Neuronal stem cell (in vitro differentiated cells): ENCODE data around the gene DIP2B.
A peak's percentile ranks its signal among the peaks of the same experiment; 100 is the strongest.

Experiments
- DNase-seq: peaks from one replicate; pipeline ENCODE4 v3.0.0-alpha.2; 2013; ENCODE audit warnings: low spot score
- H2AFZ ChIP-seq: one replicate; pipeline ENCODE4 v1.6.1; 2013; ENCODE audit warnings: mild to moderate bottlenecking, low read length, inconsistent platforms
- H2AK5ac ChIP-seq: 2 replicates; pipeline ENCODE4 v1.6.1; 2013; ENCODE audit warnings: low read depth, mild to moderate bottlenecking, inconsistent platforms, low read length, moderate library complexity, mixed read lengths
- H2BK120ac ChIP-seq: 2 replicates; pipeline ENCODE4 v1.6.1; 2013; ENCODE audit warnings: low read depth, mild to moderate bottlenecking, inconsistent platforms, low read length, moderate library complexity, mixed read lengths
- H2BK12ac ChIP-seq: one replicate; pipeline ENCODE4 v1.6.1; 2013; ENCODE audit warnings: low read length, inconsistent platforms
- H2BK15ac ChIP-seq: 2 replicates; pipeline ENCODE4 v1.6.1; 2013; ENCODE audit warnings: mild to moderate bottlenecking, low read length, inconsistent platforms, mixed read lengths
- H2BK5ac ChIP-seq: one replicate; pipeline ENCODE4 v1.6.1; 2013; ENCODE audit warnings: inconsistent platforms, mild to moderate bottlenecking, low read length, moderate library complexity
- H3K14ac ChIP-seq: one replicate; pipeline ENCODE4 v1.6.1; 2013; ENCODE audit warnings: low read length, inconsistent platforms
- H3K18ac ChIP-seq: 2 replicates; pipeline ENCODE4 v1.6.1; 2013; ENCODE audit warnings: low read length, inconsistent platforms
- H3K23ac ChIP-seq: 2 replicates; pipeline ENCODE4 v1.6.1; 2013; ENCODE audit warnings: low read depth, mild to moderate bottlenecking, mixed read lengths, low read length, inconsistent platforms; ENCODE audit not compliant: poor library complexity
- H3K27ac ChIP-seq: replicated peaks from 3 replicates; pipeline ENCODE4 v1.5.1; 2013; ENCODE audit warnings: low read length, inconsistent platforms
- H3K27me3 ChIP-seq, 3 experiments: 2 replicates each; pipeline ENCODE4 v1.6.1; 2013; ENCODE audit warnings: low read length in 3 of 3, mild to moderate bottlenecking in 2 of 3, inconsistent platforms in 1 of 3, low read depth in 1 of 3, mixed read lengths in 1 of 3, moderate library complexity in 1 of 3; ENCODE audit not compliant: control insufficient read depth in 3 of 3, insufficient read depth in 3 of 3
- H3K36me3 ChIP-seq, 2 donors: replicated peaks in 1 of 2; 2 replicates each; pipeline ENCODE4 v1.6.1; 2013; ENCODE audit warnings: low read length in 2 of 2; ENCODE audit not compliant: control insufficient read depth in 2 of 2, insufficient read depth in 2 of 2
- H3K4ac ChIP-seq: 2 replicates; pipeline ENCODE4 v1.6.1; 2013; ENCODE audit warnings: inconsistent platforms, mild to moderate bottlenecking, low read length, moderate library complexity
- H3K4me1 ChIP-seq, 2 donors: 1 replicate in 1 of 2; 2 replicates in 1 of 2; pipeline ENCODE4 v1.6.1; 2013; ENCODE audit warnings: low read length in 2 of 2, low read depth in 1 of 2; ENCODE audit not compliant: control insufficient read depth in 2 of 2, insufficient read depth in 1 of 2
- H3K4me2 ChIP-seq: one replicate; pipeline ENCODE4 v1.6.1; 2013; ENCODE audit warnings: mild to moderate bottlenecking, low read length, inconsistent platforms; ENCODE audit not compliant: insufficient read depth, poor library complexity, severe bottlenecking
- H3K4me3 ChIP-seq, 2 donors: 2 replicates each; pipeline ENCODE4 v1.5.1; 2013; ENCODE audit warnings: low read length in 2 of 2, mild to moderate bottlenecking in 2 of 2, inconsistent platforms in 1 of 2, moderate library complexity in 1 of 2
- H3K79me1 ChIP-seq: one replicate; pipeline ENCODE4 v1.6.1; 2013; ENCODE audit warnings: low read depth, mild to moderate bottlenecking, inconsistent platforms, low read length, moderate library complexity
- H3K9ac ChIP-seq: one replicate; pipeline ENCODE4 v1.6.1; 2013; ENCODE audit warnings: mild to moderate bottlenecking, low read depth, low read length, inconsistent platforms; ENCODE audit not compliant: poor library complexity
- H3K9me3 ChIP-seq, 2 donors: replicated peaks in 1 of 2; 2 replicates each; pipeline versions ENCODE3 to v1.6.1; 2013; ENCODE audit warnings: low read length in 2 of 2, mild to moderate bottlenecking in 2 of 2, inconsistent platforms in 1 of 2, low read depth in 1 of 2, mixed read lengths in 1 of 2, moderate library complexity in 1 of 2; ENCODE audit not compliant: control insufficient read depth in 2 of 2, insufficient read depth in 1 of 2
- H4K8ac ChIP-seq: one replicate; pipeline ENCODE4 v1.6.1; 2013; ENCODE audit warnings: low read depth, mild to moderate bottlenecking, inconsistent platforms, low read length, moderate library complexity
- H4K91ac ChIP-seq: one replicate; pipeline ENCODE4 v1.6.1; 2013; ENCODE audit warnings: low read length, low read depth, mild to moderate bottlenecking, inconsistent platforms; ENCODE audit not compliant: poor library complexity
- WGBS, 2 donors: extraction: QIAGEN DNeasy Blood & Tissue Kit; methylation state at CpG; one replicate each; pipeline ENCODE4 v1.1.7; 2013; ENCODE audit warnings: missing lambda C conversion rate in 2 of 2, mixed read lengths in 1 of 2; ENCODE audit not compliant: insufficient read length in 2 of 2, insufficient replicate concordance in 1 of 2; ENCODE audit errors: extremely low coverage in 2 of 2; 5-methylcytosine and 5-hydroxymethylcytosine counted together

Gene DIP2B

GRCh38 chr12:50725011-50725942 is 220.5 kb downstream of the DIP2B start:
- no peaks in the 10 kb centered on the region for H3K27me3 ChIP-seq
- WGBS, 2 donors, result 100% methylated on average over 1 of the region's 5 CpGs
- H3K14ac ChIP-seq, result no peak overlapping the region
- H3K9ac ChIP-seq, result no peak overlapping the region
- H3K4me1 ChIP-seq, result no peaks in the 10 kb centered on the region
- no peak overlapping the region for H3K4me2 ChIP-seq
- H2BK12ac ChIP-seq, result no peak overlapping the region
- H3K36me3 ChIP-seq, result peaks cover 35 to 96% of the 10 kb centered on the region in 2 donors
- no peak overlapping the region for H2AFZ ChIP-seq
- no peak overlapping the region for H3K18ac ChIP-seq
- no peaks in the 10 kb centered on the region for H3K9me3 ChIP-seq
- H2BK15ac ChIP-seq, result no peak overlapping the region
- no peak overlapping the region for H2AK5ac ChIP-seq
- H3K4me3 ChIP-seq, result peak overlapping the region in 1 of 2 donors; percentile 5
- DNase-seq, result no peak
- H3K27ac ChIP-seq, result no peak overlapping the region
- H2BK5ac ChIP-seq, result no peak overlapping the region
- no peak overlapping the region for H4K8ac ChIP-seq
- H3K23ac ChIP-seq, result no peak overlapping the region
- no peak overlapping the region for H3K4ac ChIP-seq
- no peak overlapping the region for H2BK120ac ChIP-seq
- no peak overlapping the region for H4K91ac ChIP-seq
- H3K79me1 ChIP-seq, result no peaks in the 10 kb centered on the region

- no peak overlapping the region for H2BK12ac ChIP-seq
- no CpG with 5 or more reads among the region's 2 CpGs for WGBS, 2 donors
Measured at GRCh38 chr12:50727466-50727865, 222.7 kb downstream of the DIP2B start.

DNA sequence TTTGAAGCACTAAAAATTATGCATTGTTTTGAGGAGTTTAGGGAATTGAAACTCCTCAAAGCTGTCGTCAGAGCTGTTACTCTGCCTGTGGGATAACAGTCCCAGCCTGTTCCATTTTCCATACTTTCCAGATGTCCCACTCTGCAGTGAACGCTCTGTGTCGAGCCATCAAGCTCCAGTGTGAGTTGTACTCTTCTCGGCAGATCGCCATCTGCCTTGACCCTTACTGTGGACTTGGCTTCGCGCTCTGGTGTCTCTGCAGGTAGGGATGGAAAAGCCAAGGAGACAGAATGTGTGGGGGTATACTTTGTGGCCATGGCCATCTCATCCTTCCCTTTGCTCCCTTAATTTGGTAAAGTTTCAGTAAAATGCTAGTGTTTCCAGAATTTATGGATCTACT is 223.6 kb downstream of the DIP2B start:
- peaks cover 26 to 95% of the 10 kb centered on the region in 2 donors for H3K36me3 ChIP-seq
- no peak overlapping the region for H3K9ac ChIP-seq
- no peaks in the 10 kb centered on the region for H3K27me3 ChIP-seq
- H3K27ac ChIP-seq, result no peak overlapping the region
- H4K91ac ChIP-seq, result no peak overlapping the region
- no peak overlapping the region for H2BK120ac ChIP-seq
- H2BK5ac ChIP-seq, result no peak overlapping the region
- no peaks in the 10 kb centered on the region for H3K79me1 ChIP-seq
- WGBS, 2 donors, result no CpG with 5 or more reads among the region's 7 CpGs
- H2BK15ac ChIP-seq, result no peak overlapping the region
- no peak overlapping the region for H3K4me2 ChIP-seq
- H3K18ac ChIP-seq, result no peak overlapping the region
- no peak overlapping the region for H2AFZ ChIP-seq
- no peaks in the 10 kb centered on the region for H3K9me3 ChIP-seq
- no peak overlapping the region for H3K14ac ChIP-seq
- H3K4ac ChIP-seq, result no peak overlapping the region
- H2BK12ac ChIP-seq, result no peak overlapping the region
- DNase-seq, result no peak
- H3K4me1 ChIP-seq, result no peaks in the 10 kb centered on the region
- H3K23ac ChIP-seq, result no peak overlapping the region
- H3K4me3 ChIP-seq, result no peak overlapping the region
- no peak overlapping the region for H2AK5ac ChIP-seq
- H4K8ac ChIP-seq, result no peak overlapping the region

More at GRCh38 chr12:50727466-50727865, 222.7 kb downstream of the DIP2B start:
- Histone ChIP-seq H3K4me1 (no peaks in the 10 kb centered on the region), H3K4ac (no peak overlapping the region), H3K14ac (no peak overlapping the region), H3K27me3 (no peaks in the 10 kb centered on the region), H3K4me2 (no peak overlapping the region), H3K36me3 (peaks cover 29 to 98% of the 10 kb centered on the region in 2 donors), H2AFZ (no peak overlapping the region), H2AK5ac (no peak overlapping the region), H3K9ac (no peak overlapping the region), H2BK5ac (no peak overlapping the region), H3K9me3 (no peaks in the 10 kb centered on the region), H2BK15ac (no peak overlapping the region), H3K18ac (no peak overlapping the region), H3K79me1 (no peaks in the 10 kb centered on the region), H3K4me3 (no peak overlapping the region), H3K27ac (no peak overlapping the region), H2BK120ac (no peak overlapping the region), H3K23ac (no peak overlapping the region), H4K8ac (no peak overlapping the region), H4K91ac (no peak overlapping the region)
- no peak for DNase-seq

DNA sequence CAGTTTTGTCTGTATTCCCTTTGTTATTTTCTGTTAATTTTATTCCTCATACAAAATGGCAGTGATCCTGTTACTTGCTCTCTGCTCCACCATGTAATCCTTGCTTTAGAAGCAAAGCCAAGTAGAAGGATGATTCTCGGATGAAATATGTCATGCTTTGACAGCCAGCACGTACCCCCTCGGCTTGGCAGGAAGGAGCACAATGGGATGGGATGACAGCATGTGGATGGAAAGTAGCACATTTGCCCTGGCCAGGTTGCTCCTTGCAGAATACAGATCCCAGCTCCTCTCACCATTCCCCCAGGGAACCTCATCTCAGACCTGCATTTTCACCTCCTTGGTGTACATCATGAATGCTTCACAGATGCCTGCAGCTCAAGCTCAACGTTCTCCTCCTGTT is 224.1 kb downstream of the DIP2B start:
- H3K9me3 ChIP-seq, result no peaks in the 10 kb centered on the region
- H3K4me3 ChIP-seq, result no peak overlapping the region
- H3K4me1 ChIP-seq, result no peaks in the 10 kb centered on the region
- H3K14ac ChIP-seq, result no peak overlapping the region
- H2BK120ac ChIP-seq, result no peak overlapping the region
- peaks cover 25 to 95% of the 10 kb centered on the region in 2 donors for H3K36me3 ChIP-seq
- no peak overlapping the region for H2BK12ac ChIP-seq
- no peaks in the 10 kb centered on the region for H3K27me3 ChIP-seq
- H3K27ac ChIP-seq, result no peak overlapping the region
- no peak overlapping the region for H3K4me2 ChIP-seq
- no peak overlapping the region for H2BK5ac ChIP-seq
- no peak overlapping the region for H2BK15ac ChIP-seq
- H3K18ac ChIP-seq, result no peak overlapping the region
- H3K9ac ChIP-seq, result no peak overlapping the region
- no peak overlapping the region for H3K23ac ChIP-seq
- no peak overlapping the region for H4K91ac ChIP-seq
- H3K4ac ChIP-seq, result no peak overlapping the region
- no CpG with 5 or more reads among the region's 4 CpGs for WGBS, 2 donors
- H2AFZ ChIP-seq, result no peak overlapping the region
- no peak overlapping the region for H4K8ac ChIP-seq
- no peak overlapping the region for H2AK5ac ChIP-seq
- no peak for DNase-seq
- no peaks in the 10 kb centered on the region for H3K79me1 ChIP-seq
